NT2/D1 (cell line): ENCODE results near the gene OSBPL2.

Experiments used
- DNase-seq: peaks from one replicate; pipeline ENCODE4 v3.0.0-alpha.2; 2011; ENCODE audit warnings: low read depth, low spot score
- H3K27me3 ChIP-seq: 2 replicates; pipeline ENCODE4 v1.6.0; 2011; ENCODE audit warnings: mild to moderate bottlenecking; ENCODE audit not compliant: insufficient read length, insufficient read depth
- H3K36me3 ChIP-seq: 2 replicates; pipeline ENCODE4 v1.6.1; 2011; ENCODE audit warnings: mild to moderate bottlenecking, low read length, mixed read lengths; ENCODE audit not compliant: insufficient read depth, insufficient read length
- H3K4me1 ChIP-seq: 2 replicates; pipeline ENCODE4 v1.5.1; 2011; ENCODE audit not compliant: insufficient read depth, insufficient read length
- H3K4me3 ChIP-seq: 2 replicates; pipeline ENCODE4 v1.5.1; 2011; ENCODE audit warnings: low read depth; ENCODE audit not compliant: insufficient read length
- H3K9ac ChIP-seq: 2 replicates; pipeline ENCODE4 v1.6.0; 2011; ENCODE audit warnings: low read depth; ENCODE audit not compliant: insufficient read length
- H3K9me3 ChIP-seq: 2 replicates; pipeline ENCODE4 v1.5.1; 2011; ENCODE audit warnings: mild to moderate bottlenecking, low read length; ENCODE audit not compliant: insufficient read depth
- SUZ12 ChIP-seq: IDR thresholded peaks from 2 replicates; pipeline ENCODE4 v1.6.1; 2011; ENCODE audit not compliant: insufficient read length, insufficient read depth; ENCODE audit errors: extremely low read depth
- YY1 ChIP-seq: IDR thresholded peaks from 2 replicates; pipeline ENCODE4 v1.6.1; 2011; ENCODE audit not compliant: insufficient read length, insufficient read depth
- ZNF274 ChIP-seq: IDR thresholded peaks from 2 replicates; pipeline ENCODE4 v1.6.1; 2011; ENCODE audit warnings: mild to moderate bottlenecking, low read depth, low read length

Gene OSBPL2

DNA sequence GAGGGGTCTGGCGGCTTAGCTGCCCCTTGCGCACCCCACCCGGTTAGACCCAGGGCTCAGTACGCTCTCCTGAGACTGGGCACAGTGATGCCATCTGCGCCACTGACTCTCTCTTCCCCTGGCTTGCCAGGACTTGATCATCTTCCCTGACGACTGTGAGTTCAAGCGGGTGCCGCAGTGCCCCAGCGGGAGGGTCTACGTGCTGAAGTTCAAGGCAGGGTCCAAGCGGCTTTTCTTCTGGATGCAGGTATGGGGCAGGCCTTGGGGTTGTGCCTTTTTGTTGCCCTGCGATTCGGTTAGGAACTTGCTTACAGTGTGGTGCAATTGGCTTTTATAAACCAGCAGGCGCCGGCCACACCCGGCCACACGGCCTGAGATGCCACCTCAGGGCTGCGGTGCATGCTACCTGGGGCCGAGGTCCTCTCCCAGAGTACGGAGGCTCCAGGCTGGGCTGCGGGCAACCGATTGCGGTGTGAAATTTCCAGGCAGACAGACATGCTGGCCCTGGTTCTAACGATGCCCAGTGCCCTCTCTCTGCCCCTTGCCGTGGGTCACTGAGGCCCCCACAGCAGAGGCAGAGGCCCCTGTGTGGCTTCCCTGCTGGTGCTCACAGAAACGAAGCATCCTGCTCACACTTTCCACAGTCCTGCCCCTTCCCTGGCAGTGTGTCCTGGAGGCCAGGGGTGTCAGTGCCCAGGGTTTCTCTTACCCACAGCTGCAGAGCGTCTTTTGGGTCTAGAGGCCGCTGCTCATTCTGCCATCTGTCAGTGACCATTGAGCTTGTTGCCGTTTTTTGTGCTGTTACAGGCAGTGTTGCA lies 66.2 kb downstream of the OSBPL2 start:
- H3K36me3 ChIP-seq = peaks cover 62% of the 10 kb centered on the region
- H3K4me1 ChIP-seq = peaks cover 27% of the 10 kb centered on the region
- no peak for DNase-seq
- H3K9ac ChIP-seq = peak overlapping the region; percentile 99
- H3K9me3 ChIP-seq = no peaks in the 10 kb centered on the region
- H3K27me3 ChIP-seq = no peaks in the 10 kb centered on the region
- TF ChIP-seq ZNF274 = no peak
- no peak for TF ChIP-seq YY1
- TF ChIP-seq SUZ12 = no peak
- peak overlapping the region; percentile 96 for H3K4me3 ChIP-seq

DNA sequence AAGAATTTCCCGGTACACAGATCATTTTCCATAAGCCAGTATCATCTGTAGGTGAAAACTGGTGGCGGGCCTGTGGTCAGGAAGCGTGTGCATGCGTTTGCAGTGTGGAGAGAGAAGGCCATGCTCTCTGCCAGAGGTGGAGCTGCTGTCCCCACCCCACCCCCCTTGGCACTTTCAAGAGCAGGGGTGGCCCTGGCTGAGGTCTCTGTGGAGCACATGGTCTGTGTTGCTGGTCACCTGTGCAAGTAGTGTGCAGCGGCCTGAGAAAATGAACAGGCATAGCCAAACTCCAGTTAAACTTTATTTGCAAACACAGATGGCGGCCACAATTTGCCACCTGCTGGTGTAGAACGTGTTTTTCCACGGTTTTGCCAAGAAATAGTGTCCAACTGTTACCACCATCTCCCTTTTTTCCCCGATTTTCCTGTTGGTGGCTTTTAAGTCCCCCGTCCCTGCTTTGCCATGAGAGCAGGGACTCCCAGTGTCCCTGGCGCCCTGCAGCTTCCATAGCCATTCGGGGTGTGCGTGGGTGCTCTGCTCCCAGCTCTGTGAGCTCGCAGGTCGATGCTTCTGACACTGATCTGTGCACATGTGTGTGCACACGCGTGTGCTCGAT lies 66.9 kb downstream of the OSBPL2 start:
- DNase-seq = no peak
- TF ChIP-seq ZNF274 (no peak), SUZ12 (no peak), YY1 (no peak)
- H3K4me3 ChIP-seq = no peak overlapping the region
- peaks cover 69% of the 10 kb centered on the region for H3K36me3 ChIP-seq
- H3K9ac ChIP-seq = peak overlapping the region; percentile 99
- H3K27me3 ChIP-seq = no peaks in the 10 kb centered on the region
- no peaks in the 10 kb centered on the region for H3K9me3 ChIP-seq
- peaks cover 29% of the 10 kb centered on the region for H3K4me1 ChIP-seq

DNA sequence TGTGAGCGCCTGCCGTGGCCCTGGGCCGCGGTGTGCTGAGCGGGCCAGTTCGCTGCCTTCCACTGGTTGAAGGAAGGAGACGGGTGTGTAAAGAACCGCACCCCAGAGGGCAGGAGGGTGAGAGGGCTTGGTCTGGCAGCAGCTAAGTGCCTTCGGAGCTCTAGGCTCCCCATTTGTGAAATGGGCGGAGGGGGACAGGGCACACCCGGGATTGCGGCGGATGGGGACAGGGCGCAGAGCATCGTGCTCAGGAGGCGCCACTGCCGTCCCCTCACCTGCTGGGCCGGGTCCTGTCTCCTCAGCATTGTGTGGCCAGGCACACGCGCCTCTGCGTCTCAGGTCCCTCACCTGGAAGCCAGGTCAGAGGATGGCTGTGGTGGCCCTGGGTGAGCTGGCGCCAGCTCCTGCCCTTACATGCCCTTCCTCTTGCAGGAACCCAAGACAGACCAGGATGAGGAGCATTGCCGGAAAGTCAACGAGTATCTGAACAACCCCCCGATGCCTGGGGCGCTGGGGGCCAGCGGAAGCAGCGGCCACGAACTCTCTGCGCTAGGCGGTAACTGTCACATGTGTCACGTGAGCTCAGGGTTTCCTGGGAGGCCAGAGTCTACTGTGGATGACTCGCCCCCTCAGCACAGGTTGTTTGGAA lies 67.6 kb downstream of the OSBPL2 start:
- Histone ChIP-seq H3K27me3 (no peaks in the 10 kb centered on the region), H3K9ac (peak overlapping the region; percentile 14), H3K36me3 (peaks cover 75% of the 10 kb centered on the region), H3K4me1 (peaks cover 29% of the 10 kb centered on the region), H3K9me3 (no peaks in the 10 kb centered on the region), H3K4me3 (no peak overlapping the region)
- no peak for DNase-seq
- TF ChIP-seq YY1 = no peak
- TF ChIP-seq SUZ12 = no peak
- TF ChIP-seq ZNF274 = no peak

DNA sequence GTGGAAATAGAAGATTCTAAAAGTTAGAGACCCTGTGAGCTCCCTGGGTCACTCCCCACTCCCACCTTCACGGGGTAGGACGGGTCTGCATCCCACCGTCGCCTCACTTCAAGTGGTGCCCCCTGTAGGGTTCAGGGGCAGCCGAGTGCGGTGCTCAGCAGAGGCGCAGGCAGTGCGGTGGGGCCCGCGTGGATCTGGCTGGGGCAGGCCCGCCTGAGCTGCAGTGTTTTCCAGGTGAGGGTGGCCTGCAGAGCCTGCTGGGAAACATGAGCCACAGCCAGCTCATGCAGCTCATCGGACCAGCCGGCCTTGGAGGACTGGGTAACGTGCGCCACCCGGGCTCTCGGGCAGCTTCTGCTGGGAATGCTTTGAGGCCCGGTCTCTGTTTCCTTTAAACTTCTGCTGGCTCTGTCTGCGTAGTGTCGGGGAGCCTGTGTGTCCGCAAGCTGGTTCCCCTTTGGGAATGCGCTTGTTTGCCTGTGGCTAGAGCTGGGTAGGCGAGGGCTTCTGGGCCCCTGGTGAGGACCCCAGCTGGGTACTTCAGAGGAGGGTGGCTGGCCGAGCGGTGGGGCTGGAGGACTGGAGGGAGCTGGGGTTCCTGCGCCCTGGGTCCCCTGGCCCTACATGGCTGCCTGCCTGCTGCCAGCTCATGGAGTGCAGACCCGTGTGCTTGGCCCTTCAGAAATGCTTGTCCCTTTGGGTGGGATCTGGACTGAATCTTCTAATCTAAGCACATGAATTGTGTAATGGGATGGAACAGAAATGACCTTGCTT lies 68.3 kb downstream of the OSBPL2 start:
- TF ChIP-seq YY1 = no peak
- no peak for TF ChIP-seq SUZ12
- no peak for TF ChIP-seq ZNF274
- no peak overlapping the region for H3K9ac ChIP-seq
- H3K27me3 ChIP-seq = no peaks in the 10 kb centered on the region
- peaks cover 82% of the 10 kb centered on the region for H3K36me3 ChIP-seq
- peaks cover 26% of the 10 kb centered on the region for H3K4me1 ChIP-seq
- DNase-seq = no peak
- H3K4me3 ChIP-seq = no peak overlapping the region
- no peaks in the 10 kb centered on the region for H3K9me3 ChIP-seq

DNA sequence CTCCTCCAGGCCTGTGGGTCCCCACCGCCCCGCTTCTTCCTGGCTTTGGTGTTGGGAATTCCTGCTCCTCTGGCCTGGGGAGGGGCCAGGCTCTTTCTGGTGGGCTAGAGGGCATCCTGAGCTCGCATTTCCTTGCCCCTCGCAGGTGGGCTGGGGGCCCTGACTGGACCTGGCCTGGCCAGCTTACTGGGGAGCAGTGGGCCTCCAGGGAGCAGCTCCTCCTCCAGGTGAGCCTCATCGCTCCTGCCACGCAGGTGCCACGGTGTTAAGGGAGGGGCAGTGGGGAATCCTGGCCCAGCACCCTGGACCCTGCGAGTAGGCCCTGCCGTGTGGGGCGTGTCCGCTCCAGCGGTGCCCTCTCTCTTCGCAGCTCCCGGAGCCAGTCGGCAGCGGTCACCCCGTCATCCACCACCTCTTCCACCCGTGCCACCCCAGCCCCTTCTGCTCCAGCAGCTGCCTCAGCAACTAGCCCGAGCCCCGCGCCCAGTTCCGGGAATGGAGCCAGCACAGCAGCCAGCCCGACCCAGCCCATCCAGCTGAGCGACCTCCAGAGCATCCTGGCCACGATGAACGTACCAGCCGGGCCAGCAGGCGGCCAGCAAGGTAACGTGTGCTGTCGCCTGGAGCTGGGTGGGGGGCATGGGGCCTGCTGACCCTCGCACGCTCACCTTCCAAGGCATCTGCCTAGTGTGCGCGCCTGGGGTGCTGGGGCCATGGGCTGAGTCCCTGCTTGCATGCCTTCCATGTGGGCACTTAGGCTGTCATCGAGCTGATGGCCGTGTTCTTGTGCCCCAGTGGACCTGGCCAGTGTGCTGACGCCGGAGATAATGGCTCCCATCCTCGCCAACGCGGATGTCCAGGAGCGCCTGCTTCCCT lies 69.1 kb downstream of the OSBPL2 start:
- no peak for DNase-seq
- Histone ChIP-seq H3K27me3 (no peaks in the 10 kb centered on the region), H3K36me3 (peaks cover 90% of the 10 kb centered on the region), H3K4me1 (peaks cover 26% of the 10 kb centered on the region), H3K9me3 (no peaks in the 10 kb centered on the region), H3K4me3 (no peak overlapping the region), H3K9ac (no peak overlapping the region)
- TF ChIP-seq ZNF274 = no peak
- no peak for TF ChIP-seq YY1
- TF ChIP-seq SUZ12 = no peak

DNA sequence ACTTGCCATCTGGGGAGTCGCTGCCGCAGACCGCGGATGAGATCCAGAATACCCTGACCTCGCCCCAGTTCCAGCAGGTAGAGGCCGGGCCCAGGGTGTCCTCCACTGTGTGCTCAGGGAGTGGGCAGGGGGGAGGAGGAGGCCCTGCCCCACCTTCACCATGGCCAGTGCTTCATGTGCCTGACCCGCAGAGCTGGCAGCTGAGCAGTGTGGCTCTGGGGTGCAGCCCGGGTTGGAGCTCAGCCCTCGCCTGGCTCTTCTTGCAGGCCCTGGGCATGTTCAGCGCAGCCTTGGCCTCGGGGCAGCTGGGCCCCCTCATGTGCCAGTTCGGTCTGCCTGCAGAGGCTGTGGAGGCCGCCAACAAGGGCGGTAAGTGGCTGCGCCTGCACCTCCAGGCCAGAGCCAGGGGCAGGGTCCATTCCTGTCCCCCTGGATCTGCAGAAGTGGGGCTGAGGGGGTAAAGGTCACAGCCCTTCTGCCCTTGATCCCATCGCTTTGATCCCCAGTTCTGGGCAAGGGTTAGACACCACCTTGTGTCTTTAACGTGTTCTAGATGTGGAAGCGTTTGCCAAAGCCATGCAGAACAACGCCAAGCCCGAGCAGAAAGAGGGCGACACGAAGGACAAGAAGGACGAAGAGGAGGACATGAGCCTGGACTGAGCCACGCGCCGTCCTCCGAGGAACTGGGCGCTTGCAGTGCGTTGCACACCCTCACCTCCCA lies 69.9 kb downstream of the OSBPL2 start:
- Histone ChIP-seq H3K4me1 (peaks cover 26% of the 10 kb centered on the region), H3K9ac (no peak overlapping the region), H3K9me3 (no peaks in the 10 kb centered on the region), H3K27me3 (no peaks in the 10 kb centered on the region), H3K4me3 (no peak overlapping the region), H3K36me3 (peaks cover 98% of the 10 kb centered on the region)
- no peak for DNase-seq
- TF ChIP-seq YY1 (no peak), SUZ12 (no peak), ZNF274 (no peak)
